HG03064 (cell line): ENCODE data around the gene ZNF891.

ENCODE experiments used
- ATAC-seq: cut with Tn5 transposase; IDR thresholded peaks from one replicate; pipeline ENCODE4 v1.9.1; 2021; ENCODE audit warnings: low read depth; ENCODE audit not compliant: unreplicated experiment

Gene ZNF891

GRCh38 chr12:133130038-133130807, at the start of gene ZNF891, which contains the start of gene ZNF10:
Gene ZNF891, minus strand, starts transcription at chr12:133130274. Its CDS starts 8,356 bp downstream, at chr12:133121918.
Gene ZNF10, plus strand, starts transcription at chr12:133130627. Its CDS starts 13,866 bp downstream, at chr12:133144493.
- ATAC-seq: peak; percentile 94

- no peak for ATAC-seq
These were observed 44.8 kb upstream of the ZNF891 start for GRCh38 chr12:133174901-133175300.

- ATAC-seq: no peak
These were observed 42.4 kb upstream of the ZNF891 start for GRCh38 chr12:133172491-133172890.

- no peak for ATAC-seq
These were observed 35.7 kb upstream of the ZNF891 start for GRCh38 chr12:133165776-133166175.

- no peak for ATAC-seq
These were observed 26.1 kb upstream of the ZNF891 start for GRCh38 chr12:133156125-133156690.

GRCh38 chr12:133145981-133146380, 15.9 kb upstream of the ZNF891 start:
- ATAC-seq: no peak

- ATAC-seq: no peak
These were observed 5.7 kb upstream of the ZNF891 start for GRCh38 chr12:133135747-133136146.

- peak; percentile 12 for ATAC-seq
These were observed 694 bp upstream of the ZNF891 start for GRCh38 chr12:133130808-133131128.

GRCh38 chr12:133129368-133130037, 571 bp downstream of the ZNF891 start:
- ATAC-seq: no peak

- no peak for ATAC-seq
These were observed 5.4 kb downstream of the ZNF891 start for GRCh38 chr12:133124674-133125073.

GRCh38 chr12:133120385-133121191, 9.5 kb downstream of the ZNF891 start:
- no peak for ATAC-seq

GRCh38 chr12:133108150-133108549, 21.9 kb downstream of the ZNF891 start:
- ATAC-seq: no peak

GRCh38 chr12:133107121-133107520, 23.0 kb downstream of the ZNF891 start:
- no peak for ATAC-seq

GRCh38 chr12:133106253-133106652, 23.8 kb downstream of the ZNF891 start:
- ATAC-seq: no peak

- no peak for ATAC-seq
These were observed 24.5 kb downstream of the ZNF891 start for GRCh38 chr12:133105620-133106019.

- ATAC-seq: no peak
These were observed 46.7 kb downstream of the ZNF891 start for GRCh38 chr12:133083345-133083744.

GRCh38 chr12:133081159-133081780, 48.8 kb downstream of the ZNF891 start:
- no peak for ATAC-seq

GRCh38 chr12:133080368-133081158, 49.5 kb downstream of the ZNF891 start, which contains the start of gene ZNF140:
Gene ZNF140, plus strand, starts transcription at chr12:133080923. Its CDS starts 398 bp downstream, at chr12:133081321.
- peak; percentile 73 for ATAC-seq

- peak; percentile 75 for ATAC-seq
These were observed 50.1 kb downstream of the ZNF891 start for GRCh38 chr12:133080026-133080367.

- ATAC-seq: no peak
These were observed 56.2 kb downstream of the ZNF891 start for GRCh38 chr12:133073836-133074235.
